HuH-7 (cell line): Measurements from ENCODE around the gene ARAP3.
A peak's percentile ranks its signal among the peaks of the same experiment; 100 is the strongest.

Source experiments
- DNase-seq: peaks from one replicate; pipeline ENCODE4 v3.0.0; 2011; ENCODE audit warnings: low spot score

The ARAP3 gene

GRCh38 chr5:141641634-141642267, 40.3 kb downstream of the ARAP3 start:
- DNase-seq, result peak; percentile 66

DNA sequence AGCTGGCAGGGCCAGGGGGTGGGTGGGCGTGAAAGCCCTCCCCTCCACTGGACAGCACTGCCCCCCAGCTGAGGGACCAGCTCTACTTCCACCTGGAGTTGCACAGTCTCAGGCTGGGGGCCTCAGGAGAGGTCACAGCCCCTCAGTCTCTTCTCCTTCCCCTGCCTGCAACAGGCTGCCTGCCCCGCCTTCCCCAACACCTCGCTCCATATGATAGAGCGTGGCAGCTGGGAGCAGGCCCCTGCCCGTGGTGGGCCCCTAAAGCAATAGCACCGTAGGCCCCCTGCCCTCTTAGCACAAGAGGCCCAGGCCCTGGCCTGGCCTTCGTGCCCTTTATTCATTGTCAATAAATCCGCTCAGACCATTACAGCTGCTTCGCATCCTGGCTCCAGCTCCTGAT, 41.3 kb downstream of the ARAP3 start:
- DNase-seq, result no peak

GRCh38 chr5:141640051-141640415, 42.0 kb downstream of the ARAP3 start:
- DNase-seq, result no peak

GRCh38 chr5:141639357-141640050, 42.5 kb downstream of the ARAP3 start:
- DNase-seq, result no peak

- no peak for DNase-seq
These were observed 43.3 kb downstream of the ARAP3 start for GRCh38 chr5:141638771-141639170.

DNA sequence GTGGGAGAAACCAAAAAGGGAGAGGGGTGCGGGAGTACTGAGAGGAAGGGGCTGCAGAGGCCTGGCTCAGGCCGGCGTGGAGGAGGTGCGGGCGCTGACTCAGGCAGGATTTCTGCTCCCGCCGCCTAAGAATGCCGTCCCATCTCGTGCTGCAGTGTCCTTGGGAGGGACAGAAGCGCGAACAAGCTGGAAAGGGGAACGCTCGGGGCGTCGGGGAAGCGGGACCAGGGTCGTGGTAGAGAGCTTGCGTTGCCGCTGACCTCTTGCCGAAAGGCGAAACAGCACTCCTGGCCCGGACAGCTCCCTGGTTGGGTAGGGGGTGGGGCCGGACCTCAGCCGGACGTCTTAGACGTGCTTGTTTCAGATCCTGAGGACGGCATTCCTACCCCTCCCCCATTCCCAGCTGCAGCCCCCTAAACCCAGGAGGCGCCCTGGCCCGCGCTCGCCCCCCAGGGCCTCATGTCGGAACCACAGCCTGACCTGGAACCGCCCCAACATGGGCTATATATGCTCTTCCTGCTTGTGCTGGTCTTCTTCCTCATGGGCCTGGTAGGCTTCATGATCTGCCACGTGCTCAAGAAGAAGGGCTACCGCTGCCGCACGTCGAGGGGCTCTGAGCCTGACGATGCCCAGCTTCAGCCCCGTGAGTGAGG, 44.1 kb downstream of the ARAP3 start:
- peak; percentile 60 for DNase-seq

DNA sequence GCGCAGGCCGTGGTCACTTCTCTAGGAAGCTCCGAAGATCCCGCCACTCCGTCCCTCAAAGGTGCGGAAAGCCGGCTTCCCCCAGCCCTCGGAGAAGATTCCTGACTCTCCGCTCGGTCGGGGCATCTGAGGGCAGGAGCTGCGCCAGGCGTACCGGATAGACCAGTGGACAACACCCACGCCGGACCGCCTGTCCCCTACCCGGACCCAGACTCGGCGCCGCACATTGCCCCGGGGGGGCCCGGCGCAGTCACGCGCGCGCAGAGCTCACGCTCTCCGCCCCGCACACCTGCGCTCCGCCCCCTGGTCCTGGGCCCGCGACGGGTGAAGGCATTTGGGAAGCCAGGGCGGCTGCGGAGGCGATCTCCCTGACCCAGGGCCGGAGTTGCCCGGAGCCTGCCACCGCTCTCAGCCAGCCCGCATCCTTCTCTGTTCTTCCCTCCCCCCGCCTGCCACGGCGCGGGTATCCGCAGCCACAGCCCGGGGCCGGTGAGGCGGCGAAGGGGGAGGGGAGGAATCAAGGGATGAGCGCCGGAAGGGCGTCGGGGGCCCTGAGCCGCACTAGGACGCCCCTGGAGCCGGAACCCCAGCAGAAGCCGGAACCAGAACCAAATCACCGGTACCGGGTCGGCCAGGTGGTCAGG, 44.8 kb downstream of the ARAP3 start:
- peak; percentile 44 for DNase-seq

DNA sequence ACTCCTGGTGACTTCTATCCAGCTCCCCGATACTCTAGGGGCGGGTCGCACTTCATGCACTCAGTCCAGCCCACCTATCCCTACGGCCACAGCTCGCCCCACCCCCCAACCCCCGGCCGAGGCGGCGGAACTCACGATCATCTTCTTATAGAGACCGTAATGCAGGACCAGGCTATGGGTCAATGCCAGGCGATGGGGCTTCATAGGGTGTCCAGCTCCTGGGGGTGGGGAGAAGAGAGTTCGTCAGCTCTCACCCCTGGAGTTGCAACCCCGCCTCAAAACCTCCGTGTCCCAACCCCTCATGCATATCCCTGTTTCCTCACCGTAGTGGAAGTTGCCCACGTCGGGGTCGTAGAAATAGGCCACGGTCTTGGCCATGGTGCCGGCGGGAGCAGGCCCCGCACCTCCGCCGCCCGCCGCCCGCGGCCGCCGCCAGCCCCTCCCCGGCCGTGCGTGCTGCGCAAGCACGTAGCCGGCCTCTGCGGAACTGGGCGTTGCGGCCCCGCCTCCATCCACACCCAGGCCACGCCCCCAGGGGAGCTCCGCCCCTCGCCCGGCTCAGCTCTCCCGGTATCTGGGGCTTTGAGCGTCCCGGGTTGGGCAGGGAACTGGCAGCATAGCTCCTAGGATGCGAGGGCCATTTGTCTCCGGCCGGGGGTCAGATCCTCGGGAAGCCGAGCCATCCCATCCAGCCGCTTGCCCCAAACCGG, 45.5 kb downstream of the ARAP3 start, which contains the start of the genes HDAC3 and RELL2:
Gene HDAC3, minus strand, starts transcription at position 437 of the 710 bp plus-strand sequence. Its CDS starts 59 bp downstream, at position 378.
Gene RELL2, plus strand, starts transcription at position 585 of the 710 bp plus-strand sequence. CDS start 1,229 bp downstream, outside the sequence.
- DNase-seq, result peak; percentile 93

DNA sequence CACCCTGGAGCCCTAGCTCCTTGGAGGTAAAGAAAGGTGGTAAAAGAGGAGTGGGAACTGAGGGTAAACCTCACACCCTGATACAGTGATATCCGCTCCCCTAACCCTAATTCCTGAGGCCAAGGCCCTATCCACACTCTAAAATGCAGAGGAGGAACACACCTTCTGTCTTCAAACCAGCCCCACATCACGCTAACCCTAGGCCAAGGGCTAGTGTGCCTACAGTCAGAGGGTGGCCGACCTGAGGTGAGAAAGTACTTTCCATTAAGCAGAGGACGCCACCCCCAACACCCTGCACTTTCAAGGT, 46.0 kb downstream of the ARAP3 start:
- no peak for DNase-seq

DNA sequence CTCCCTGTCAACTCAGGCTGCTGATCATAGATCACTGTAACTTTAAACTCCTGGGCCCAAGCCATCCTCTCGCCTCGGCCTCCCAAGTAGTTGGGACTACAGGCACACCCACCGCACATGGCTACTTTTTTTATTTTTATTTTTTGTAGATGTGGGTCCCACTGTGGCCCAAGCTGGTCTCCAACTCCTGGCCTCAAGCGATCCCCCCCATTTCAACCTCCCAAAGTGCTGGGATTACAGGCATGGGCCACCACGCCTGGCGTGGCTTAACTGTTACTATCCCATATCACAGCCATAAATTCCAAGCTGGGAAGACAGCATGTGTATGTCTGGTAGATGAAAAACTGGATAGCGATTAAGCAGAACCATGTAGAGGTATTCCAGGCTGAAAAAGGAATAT, 46.4 kb downstream of the ARAP3 start:
- DNase-seq, result no peak

DNA sequence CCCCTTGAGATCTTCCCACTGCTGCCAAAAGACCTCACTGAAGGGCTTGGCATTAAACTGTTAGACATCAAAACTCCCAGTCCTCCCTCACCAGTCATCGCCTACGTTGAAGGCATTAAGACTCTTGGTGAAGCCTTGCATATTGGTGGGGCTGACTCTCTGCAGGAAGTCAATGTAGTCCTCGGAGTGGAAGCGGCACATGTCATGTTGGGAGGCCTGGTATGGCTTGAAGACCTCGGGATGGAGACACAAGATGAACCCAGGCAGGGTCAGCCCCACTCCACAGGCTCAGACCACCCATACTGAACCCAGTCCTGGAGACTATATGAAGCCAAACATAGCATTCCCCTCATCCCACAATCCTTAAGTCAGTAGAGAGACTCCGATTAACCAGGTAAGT, 47.3 kb downstream of the ARAP3 start:
- DNase-seq, result no peak

DNA sequence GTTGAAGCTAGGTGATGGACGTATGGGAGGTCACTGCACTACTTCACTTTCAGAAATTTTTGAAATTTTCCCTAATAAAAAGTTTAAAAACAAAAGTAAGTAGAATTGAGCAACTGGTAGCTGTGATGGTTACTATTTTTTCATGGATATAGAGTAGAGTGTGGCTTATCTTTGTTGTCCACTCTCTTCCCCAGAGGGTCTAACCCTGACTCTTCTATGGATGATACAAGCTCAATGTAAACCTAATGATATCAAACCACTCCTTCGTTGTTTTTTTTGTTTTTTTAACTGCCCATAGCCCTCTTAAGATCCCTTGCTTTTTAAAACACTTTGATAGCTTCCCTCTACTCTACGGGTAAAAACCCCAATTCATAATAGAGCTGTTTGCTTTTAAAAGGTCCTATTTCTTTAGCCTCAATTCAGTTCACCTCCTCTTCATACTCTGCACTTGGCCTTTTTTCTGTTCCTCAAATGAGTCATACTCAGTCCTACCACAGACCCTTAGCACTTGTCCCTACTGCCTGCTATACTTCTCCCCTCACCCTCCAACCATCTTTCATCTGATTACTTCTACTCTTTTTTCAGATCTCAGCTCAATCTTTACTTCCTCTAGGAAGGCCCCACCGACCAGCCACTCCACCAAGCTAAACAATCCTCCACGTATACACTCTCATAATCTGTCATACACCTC, 48.0 kb downstream of the ARAP3 start:
- no peak for DNase-seq

- no peak for DNase-seq
These were observed 49.4 kb downstream of the ARAP3 start for GRCh38 chr5:141632650-141633049.

- no peak for DNase-seq
These were observed 51.4 kb downstream of the ARAP3 start for GRCh38 chr5:141630570-141631140.

DNA sequence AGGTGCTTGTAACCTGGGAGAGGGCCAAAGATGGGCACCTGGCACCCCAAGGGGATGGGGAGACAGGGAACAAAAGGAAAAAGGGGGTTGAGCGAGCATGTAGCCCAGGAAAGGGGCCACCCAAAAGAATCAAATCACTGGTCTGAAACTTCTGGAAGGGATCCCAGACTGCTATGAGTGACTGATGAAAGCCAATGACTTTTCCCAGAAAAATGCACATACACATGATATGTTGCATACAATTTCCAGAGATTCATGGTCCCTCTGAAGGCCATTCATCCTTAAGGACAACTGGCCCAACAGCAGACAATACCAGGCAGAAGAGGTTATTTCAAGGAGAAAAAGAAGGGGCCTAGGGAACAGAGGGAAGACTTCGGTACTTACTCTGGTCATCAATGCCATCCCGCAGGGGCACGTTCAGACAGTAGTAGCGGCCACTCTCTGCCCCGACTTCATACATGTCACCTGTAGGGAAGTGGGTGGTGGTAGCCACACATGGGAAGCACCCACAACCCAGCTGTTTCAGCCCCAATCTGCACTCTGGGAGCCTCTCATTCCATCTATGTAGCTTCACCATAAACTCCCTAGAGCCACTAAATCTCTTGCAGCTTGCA, 53.7 kb downstream of the ARAP3 start:
- no peak for DNase-seq

GRCh38 chr5:141623611-141624010, 58.4 kb downstream of the ARAP3 start:
- DNase-seq, result no peak

GRCh38 chr5:141623186-141623585, 58.8 kb downstream of the ARAP3 start:
- no peak for DNase-seq

GRCh38 chr5:141618804-141619554, 63.1 kb downstream of the ARAP3 start, which contains the start of gene DIAPH1:
Gene DIAPH1, minus strand, starts transcription at chr5:141619000. Its CDS starts 86 bp downstream, at chr5:141618914.
- DNase-seq, result peak; percentile 85

GRCh38 chr5:141618030-141618803, 63.8 kb downstream of the ARAP3 start:
- peak; percentile 58 for DNase-seq
